DMS 273 treated with DMSO at 0.1 percent for 48 hours (cell line): Measurements from ENCODE around the gene RUNX2.

ENCODE experiments used
- DNase-seq: peaks from one replicate; lab custom pipeline; 2025; lab: John Stamatoyannopoulos, UW

Gene RUNX2

DNA sequence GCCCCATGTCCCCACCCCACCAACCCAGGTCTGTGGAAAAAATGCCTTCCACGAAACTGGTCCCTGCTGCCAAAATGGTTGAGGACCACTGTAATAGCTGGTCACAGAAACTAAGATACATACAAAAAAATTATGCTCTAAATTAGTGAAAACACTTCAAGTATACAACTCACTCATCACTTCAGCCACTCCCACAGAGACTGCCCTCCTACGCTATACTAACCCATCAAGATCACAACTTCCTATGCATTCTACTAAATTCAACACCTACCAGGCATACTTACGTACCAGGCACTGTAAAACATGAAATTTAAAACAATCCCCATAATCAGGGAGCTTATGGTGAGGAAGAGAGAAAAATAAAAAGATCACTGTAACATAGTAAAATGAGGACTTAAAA, 22.9 kb downstream of the RUNX2 start:
- DNase-seq: no peak

GRCh38 chr6:45351667-45352066, 23.5 kb downstream of the RUNX2 start:
- DNase-seq: peak; percentile 38

DNA sequence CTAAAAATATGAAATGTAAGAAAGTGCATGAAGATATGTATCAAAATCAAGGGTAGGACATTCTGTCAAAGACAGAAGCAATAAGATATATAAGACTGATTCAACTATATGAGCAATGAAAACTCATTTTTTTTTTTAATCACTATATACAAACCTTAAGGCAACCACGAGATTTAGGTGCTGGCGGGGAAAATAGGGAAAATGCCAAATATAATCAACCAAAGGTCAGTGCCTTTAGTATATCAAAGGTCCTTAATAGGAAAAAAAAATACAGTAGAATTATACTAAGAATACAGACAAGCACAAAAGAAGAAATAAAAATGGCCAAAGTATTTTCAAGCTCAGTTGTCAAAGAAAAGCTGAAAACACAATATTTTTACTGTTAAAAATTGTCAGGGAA, 25.5 kb downstream of the RUNX2 start:
- DNase-seq: no peak

GRCh38 chr6:45364466-45364865, 36.3 kb downstream of the RUNX2 start:
- no peak for DNase-seq

- no peak for DNase-seq
Measured at GRCh38 chr6:45365036-45365435, 36.9 kb downstream of the RUNX2 start.

DNA sequence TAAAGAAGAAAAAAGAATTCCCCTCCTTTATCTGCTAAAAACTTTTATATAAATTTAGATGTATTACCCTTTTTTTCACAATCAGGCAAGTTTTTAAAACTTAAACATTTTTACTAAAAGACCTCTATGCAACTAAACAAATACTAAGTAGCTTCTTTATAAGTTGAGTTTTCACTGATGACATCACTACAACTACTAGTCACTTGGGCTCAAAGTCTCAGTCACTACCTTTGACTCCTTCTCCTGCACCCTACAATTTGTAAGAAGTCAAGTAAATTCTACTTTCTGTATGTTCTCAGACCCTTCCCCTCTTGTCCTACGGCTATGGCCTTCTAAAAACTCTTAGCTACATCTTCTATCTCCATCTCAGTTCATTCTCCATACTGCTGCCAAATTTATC, 38.4 kb downstream of the RUNX2 start:
- DNase-seq: no peak

GRCh38 chr6:45367999-45368398, 39.9 kb downstream of the RUNX2 start:
- DNase-seq: no peak

GRCh38 chr6:45369870-45370269, 41.7 kb downstream of the RUNX2 start:
- DNase-seq: no peak

GRCh38 chr6:45371924-45372573, 43.9 kb downstream of the RUNX2 start:
- DNase-seq: no peak

- no peak for DNase-seq
Measured at GRCh38 chr6:45375449-45375848, 47.3 kb downstream of the RUNX2 start.

- no peak for DNase-seq
Measured at GRCh38 chr6:45376310-45377042, 48.3 kb downstream of the RUNX2 start.

GRCh38 chr6:45377043-45377553, 49.0 kb downstream of the RUNX2 start:
- no peak for DNase-seq

DNA sequence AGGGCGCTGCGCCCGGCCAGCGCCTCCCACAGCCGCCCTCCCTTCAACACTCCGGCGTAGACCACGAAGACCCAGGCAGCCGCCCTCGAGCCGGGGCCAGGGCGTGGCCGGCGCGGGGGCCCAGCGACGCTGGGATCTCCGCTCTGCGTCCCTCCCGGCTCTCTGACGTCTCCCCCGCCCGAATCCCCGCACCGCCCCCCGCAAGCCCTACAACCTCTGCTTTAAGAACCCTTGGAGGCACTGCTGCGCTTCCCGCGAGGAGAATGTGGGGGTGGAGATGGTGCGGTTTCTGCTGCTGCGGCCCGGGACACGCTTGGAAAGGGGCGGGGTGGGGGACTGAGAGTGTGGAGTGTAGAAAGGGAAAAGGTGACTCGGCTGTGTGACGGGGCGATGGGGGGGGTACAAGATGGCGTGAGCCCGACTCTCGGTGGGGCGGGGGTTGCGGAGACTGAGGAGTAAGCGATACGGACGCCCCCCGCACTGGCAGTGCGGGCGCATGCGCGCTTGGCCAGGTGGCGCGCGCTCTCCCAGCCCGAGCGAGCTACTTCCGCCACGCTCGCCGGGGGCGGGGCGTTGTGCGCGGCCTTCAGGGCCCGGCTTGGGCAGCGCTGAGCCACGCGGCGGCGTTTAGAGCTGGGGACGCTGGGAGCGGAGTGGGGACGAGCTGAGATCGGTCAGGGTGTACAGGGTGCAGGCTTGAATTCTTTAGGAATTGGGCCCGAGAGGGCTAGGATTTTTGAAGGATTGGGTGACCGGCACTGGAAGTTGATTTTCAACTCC, 49.6 kb downstream of the RUNX2 start, which contains the start of gene SUPT3H:
Gene SUPT3H (minus strand): TSS at position 381 of the 780 bp plus-strand sequence.
- DNase-seq: peak; percentile 84

GRCh38 chr6:45378334-45378926, 50.3 kb downstream of the RUNX2 start:
- no peak for DNase-seq

- DNase-seq: no peak
Measured at GRCh38 chr6:45382391-45382790, 54.3 kb downstream of the RUNX2 start.

GRCh38 chr6:45386501-45386900, 58.4 kb downstream of the RUNX2 start:
- DNase-seq: no peak

DNA sequence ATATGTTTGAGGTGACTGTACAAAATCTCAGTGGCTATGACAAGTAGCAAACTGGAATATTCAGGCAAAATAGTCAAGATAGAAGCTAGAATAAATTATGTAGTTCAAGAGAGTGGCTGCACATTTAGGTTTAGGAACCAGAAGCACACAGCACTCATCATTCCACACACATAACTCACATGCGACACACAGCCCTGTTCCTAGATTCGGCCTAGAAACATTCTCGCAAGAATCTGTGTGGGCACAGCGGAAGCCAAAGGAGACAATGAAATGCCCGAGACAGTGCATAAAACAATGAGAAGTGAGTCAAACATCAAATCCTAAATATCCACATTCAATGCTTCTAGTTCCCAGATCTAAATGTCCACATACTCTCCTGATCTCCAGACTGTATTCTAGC, 59.1 kb downstream of the RUNX2 start:
- no peak for DNase-seq

GRCh38 chr6:45388328-45388727, 60.2 kb downstream of the RUNX2 start:
- no peak for DNase-seq

- DNase-seq: no peak
Measured at GRCh38 chr6:45394586-45395095, 66.5 kb downstream of the RUNX2 start.

- no peak for DNase-seq
Measured at GRCh38 chr6:45398075-45398813, 70.1 kb downstream of the RUNX2 start.

DNA sequence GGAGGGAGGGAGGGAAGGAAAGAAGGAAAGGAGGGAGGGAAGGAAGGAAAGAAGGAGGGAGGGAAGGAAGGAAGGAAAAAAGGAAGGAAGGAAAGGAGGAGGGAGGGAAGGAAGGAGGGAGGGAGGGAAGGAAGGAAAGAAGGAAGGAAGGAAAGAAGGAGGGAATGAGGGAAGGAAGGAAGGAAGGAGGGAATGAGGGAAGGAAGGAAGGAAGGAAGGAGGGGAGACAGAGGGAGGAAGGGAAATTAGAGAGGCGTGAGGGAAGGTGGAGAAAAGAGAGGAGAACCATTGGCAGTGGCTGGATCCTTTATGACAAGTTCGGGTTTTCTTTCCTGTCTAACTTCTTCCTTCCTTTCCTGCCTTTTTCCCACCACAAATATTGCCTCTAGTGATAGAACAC, 71.9 kb downstream of the RUNX2 start:
- DNase-seq: no peak
